HG02943 (cell line): ENCODE measurements around the gene ABHD12.
"Not testable (repeated sequence)": the region's sequence is repeated elsewhere in the genome, so short reads cannot be mapped to it uniquely, and the experiment has no call there.

ENCODE experiments used
- ATAC-seq: cut with Tn5 transposase; IDR thresholded peaks from one replicate; pipeline ENCODE4 v1.9.1; 2021; ENCODE audit warnings: mild to moderate bottlenecking, low read depth, moderate library complexity; ENCODE audit not compliant: unreplicated experiment

ABHD12 gene

GRCh38 chr20:25390538-25391528 lies at the start of gene ABHD12:
Gene ABHD12 (minus strand): TSS chr20:25390835. CDS start chr20:25390703, 132 bp downstream.
- ATAC-seq, result peak; percentile 84

- ATAC-seq, result no peak
These were observed 48.7 kb upstream of the ABHD12 start for GRCh38 chr20:25439328-25439727.

GRCh38 chr20:25437153-25437581 lies 46.5 kb upstream of the ABHD12 start:
- ATAC-seq, result no peak

GRCh38 chr20:25424536-25424935 lies 33.9 kb upstream of the ABHD12 start:
- ATAC-seq, result no peak

GRCh38 chr20:25422032-25422431 lies 31.4 kb upstream of the ABHD12 start:
- no peak for ATAC-seq

- no peak for ATAC-seq
These were observed 30.5 kb upstream of the ABHD12 start for GRCh38 chr20:25421102-25421501.

- no peak for ATAC-seq
These were observed 28.1 kb upstream of the ABHD12 start for GRCh38 chr20:25418776-25419175.

- no peak for ATAC-seq
These were observed 18.3 kb upstream of the ABHD12 start for GRCh38 chr20:25408890-25409289.

GRCh38 chr20:25408170-25408547 lies 17.5 kb upstream of the ABHD12 start:
- no peak for ATAC-seq

GRCh38 chr20:25407311-25408169 lies 16.9 kb upstream of the ABHD12 start, which contains the start of gene GINS1:
Gene GINS1 (plus strand): TSS chr20:25407673. CDS start chr20:25407821, 148 bp downstream.
- ATAC-seq, result peak; percentile 88

GRCh38 chr20:25402583-25402982 lies 11.9 kb upstream of the ABHD12 start:
- ATAC-seq, result no peak

GRCh38 chr20:25400291-25400732 lies 9.7 kb upstream of the ABHD12 start:
- not testable (repeated sequence) for ATAC-seq

GRCh38 chr20:25399037-25399430 lies 8.4 kb upstream of the ABHD12 start:
- no peak for ATAC-seq

- no peak for ATAC-seq
These were observed 7.9 kb upstream of the ABHD12 start for GRCh38 chr20:25398376-25399036.

- no peak for ATAC-seq
These were observed 7.2 kb upstream of the ABHD12 start for GRCh38 chr20:25397821-25398220.

GRCh38 chr20:25397096-25397495 lies 6.5 kb upstream of the ABHD12 start:
- ATAC-seq, result no peak

GRCh38 chr20:25394996-25395395 lies 4.4 kb upstream of the ABHD12 start:
- no peak for ATAC-seq

- no peak for ATAC-seq
These were observed 3.6 kb upstream of the ABHD12 start for GRCh38 chr20:25394276-25394675.

GRCh38 chr20:25389858-25390537 lies 637 bp downstream of the ABHD12 start:
- peak; percentile 26 for ATAC-seq

GRCh38 chr20:25389401-25389857 lies 1.2 kb downstream of the ABHD12 start:
- peak; percentile 5 for ATAC-seq
